Kidney capillary endothelial cell (primary cell): Measurements from ENCODE around the gene CRYGC.
"Not testable (repeated sequence)": the region's sequence is repeated elsewhere in the genome, so short reads cannot be mapped to it uniquely, and the experiment has no call there.

Experiments
- DNase-seq: peaks from one replicate; pipeline ENCODE4 v3.0.0-alpha.2; 2018; ENCODE audit warnings: low spot score

CRYGC gene

GRCh38 chr2:208136716-208137094, 7.1 kb upstream of the CRYGC start:
- no peak for DNase-seq

DNA sequence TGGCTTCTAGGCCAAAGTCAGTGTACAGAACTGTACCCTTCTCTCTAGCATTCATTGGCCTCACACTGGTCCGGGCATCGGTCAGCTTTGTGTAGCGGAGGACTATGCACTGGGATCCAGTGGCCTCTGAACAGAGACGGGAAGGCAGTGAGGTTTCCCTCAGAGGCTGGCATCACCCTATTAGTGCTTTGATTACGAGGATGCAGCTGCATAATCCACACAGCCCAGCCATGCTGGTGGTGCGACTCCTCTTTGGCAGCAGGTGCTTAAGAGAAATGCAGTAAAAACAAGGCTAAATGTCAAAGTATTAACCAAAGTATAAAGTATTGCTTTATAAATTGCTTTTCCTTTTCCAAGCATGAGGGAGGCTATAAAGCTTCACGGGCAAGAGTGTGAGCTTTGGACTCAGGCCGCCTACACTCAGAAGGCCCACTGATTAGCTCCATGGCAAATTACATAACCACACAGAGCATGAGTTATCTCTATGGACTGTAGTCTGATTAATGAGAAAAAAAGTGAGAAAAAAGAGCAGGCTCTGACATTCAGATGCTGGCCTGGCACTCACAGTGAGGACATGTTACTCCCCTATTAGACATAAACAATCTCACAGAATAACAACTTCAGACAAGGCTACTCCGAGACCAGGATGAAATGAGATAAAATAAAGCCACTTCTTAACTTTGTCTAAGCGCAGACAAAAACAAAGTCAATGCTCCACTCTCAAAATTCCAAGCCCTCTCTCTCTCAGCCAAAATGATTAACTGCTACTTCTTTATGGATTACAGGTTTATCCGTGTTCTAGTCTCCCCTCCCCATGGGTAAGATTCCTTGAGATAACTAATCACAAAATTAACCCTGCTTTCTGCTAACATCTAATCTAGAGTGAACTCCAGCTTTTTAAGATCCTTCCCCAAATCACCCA, 6.4 kb upstream of the CRYGC start:
- no peak for DNase-seq

- DNase-seq, result no peak
These were observed 5.4 kb upstream of the CRYGC start for GRCh38 chr2:208134928-208135586.

DNA sequence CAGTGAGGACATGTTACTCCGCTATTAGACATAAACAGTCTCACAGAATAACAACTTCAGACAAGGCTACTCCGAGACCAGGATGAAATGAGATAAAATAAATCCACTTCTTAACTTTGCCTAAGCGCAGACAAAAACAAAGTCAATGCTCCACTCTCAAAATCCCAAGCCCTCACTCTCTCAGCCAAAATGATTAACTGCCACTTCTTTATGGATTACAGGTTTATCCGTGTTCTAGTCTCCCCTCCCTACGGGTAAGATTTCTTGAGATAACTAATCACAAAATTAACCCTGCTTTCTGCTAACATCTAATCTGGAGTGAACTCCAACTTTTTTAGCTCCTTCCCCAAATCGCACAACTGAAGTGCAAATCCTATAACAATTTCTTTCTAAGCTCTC, 1.1 kb upstream of the CRYGC start:
- no peak for DNase-seq

DNA sequence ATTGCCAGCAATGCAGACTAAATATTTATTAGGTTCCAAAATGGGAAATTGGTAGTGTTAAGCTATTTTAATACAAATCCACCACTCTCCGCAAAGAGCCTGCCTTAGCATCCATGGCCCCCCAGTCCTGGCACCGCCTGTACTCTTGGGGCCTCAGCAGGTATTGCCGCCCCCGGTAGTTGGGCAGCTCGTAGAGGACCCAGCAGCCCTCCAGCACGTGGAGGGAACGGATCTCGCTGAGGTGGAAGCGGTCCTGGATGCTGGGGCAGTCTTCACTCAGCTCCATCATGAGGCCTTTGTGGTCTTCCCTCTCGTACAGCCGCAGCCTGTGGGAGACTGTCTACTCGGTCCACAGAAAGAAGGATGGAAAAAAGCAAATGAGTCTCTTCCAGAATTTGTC, 1.5 kb downstream of the CRYGC start:
- no peak for DNase-seq

DNA sequence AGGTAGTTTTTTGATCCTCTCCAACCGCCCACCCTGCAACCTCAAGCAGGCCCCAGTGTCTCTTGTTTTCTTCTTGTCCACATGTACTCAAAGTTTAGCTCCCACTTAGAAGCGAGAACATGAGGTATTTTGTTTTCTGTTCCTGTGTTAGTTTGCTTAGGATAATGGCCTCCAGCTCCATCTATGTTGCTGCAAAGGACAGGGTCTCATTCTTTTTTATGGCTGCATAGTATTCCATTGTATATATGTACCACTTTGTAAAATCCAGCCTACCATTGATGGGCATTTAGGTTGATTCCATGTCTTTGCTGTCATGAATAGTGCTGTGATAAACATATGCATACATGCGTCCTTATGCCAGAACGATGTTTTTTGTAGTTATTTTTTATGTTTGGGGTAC, 2.5 kb downstream of the CRYGC start:
- DNase-seq, result no peak

GRCh38 chr2:208125251-208125650, 4.4 kb downstream of the CRYGC start:
- DNase-seq, result no peak

- not testable (repeated sequence) for DNase-seq
These were observed 5.5 kb downstream of the CRYGC start, which contains the start of gene CRYGD for GRCh38 chr2:208124013-208124715. CRYGD (minus strand) TSS chr2:208124524; CDS start chr2:208124473, 51 bp downstream.

DNA sequence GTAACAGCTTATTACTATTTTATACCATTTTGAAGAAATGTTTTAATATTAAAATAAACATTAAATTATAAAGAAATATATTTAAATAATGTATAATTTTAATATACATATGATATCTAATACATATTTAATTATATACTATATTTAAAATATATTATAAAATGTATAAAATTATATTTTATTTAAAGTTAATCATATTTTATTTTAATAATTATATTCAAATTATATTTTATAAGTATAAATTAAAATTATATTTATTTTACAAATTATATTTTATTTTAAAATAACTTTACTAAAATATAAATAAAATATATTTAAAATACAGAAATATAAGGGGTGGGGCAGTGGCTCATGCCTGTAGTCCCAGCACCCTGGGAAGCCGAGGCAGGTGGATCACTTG, 7.4 kb downstream of the CRYGC start:
- DNase-seq, result no peak

- no peak for DNase-seq
These were observed 10.7 kb downstream of the CRYGC start for GRCh38 chr2:208118918-208119317.

GRCh38 chr2:208117390-208117789, 12.2 kb downstream of the CRYGC start:
- DNase-seq, result not testable (repeated sequence)

GRCh38 chr2:208112969-208113368, 16.7 kb downstream of the CRYGC start:
- no peak for DNase-seq

GRCh38 chr2:208112273-208112745, 17.3 kb downstream of the CRYGC start:
- not testable (repeated sequence) for DNase-seq

DNA sequence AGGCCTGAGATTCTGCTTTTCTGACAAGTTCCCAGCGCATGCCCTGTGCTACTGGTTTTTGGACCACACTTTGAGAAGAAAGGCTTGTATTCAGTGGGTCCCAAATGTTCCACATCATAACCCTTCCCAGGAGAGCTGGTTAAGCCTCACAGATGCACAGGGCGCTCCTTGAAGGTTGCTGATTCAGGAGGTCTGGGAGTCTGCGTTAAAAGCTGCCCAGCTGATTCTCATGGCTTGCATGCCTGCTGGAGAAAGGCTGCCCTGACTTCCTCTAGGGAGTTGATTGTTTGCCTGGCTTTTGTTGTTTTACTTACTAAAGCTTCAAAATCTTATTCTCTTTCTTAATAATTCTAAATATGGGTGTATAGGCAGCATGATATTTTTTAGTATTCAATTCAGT, 26.0 kb downstream of the CRYGC start:
- no peak for DNase-seq

- DNase-seq, result peak; percentile 3
These were observed 27.7 kb downstream of the CRYGC start for GRCh38 chr2:208101716-208102631.

DNA sequence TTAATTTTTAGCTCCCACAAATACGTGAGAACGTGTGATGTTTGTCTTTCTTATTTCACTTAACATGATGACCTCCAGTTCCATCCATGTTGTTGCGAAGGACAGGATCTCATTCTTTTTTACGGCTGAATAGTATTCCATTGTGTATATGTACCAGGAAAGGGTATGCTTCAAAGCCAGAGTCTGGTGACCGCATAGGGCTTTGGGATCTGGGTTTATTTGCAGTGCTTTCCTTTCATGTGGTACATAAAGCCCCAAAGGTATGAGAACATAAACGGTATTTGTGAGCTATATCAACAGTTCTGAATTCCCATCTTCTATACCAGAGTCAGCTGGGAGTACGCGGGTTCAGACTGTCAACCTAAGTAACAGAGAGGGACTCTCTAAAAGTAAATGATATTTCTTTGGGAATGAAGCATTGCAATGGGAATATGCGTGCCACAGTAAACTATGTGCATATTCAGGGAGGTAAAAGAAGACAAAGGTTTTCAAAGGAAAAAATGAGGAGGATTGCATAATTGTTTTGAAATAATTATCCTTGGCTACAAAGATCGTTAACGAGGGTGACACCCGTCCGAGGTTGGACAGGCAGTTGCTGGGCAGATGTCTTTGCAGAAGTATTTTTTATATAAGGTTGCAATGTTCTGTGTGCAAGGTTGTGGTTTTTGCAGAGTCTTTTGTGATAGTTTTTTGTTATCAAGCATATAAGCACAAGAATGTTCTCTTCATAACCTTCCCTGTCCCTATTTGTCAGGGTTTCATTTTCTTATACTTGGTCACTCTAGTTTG, 29.8 kb downstream of the CRYGC start:
- no peak for DNase-seq

DNA sequence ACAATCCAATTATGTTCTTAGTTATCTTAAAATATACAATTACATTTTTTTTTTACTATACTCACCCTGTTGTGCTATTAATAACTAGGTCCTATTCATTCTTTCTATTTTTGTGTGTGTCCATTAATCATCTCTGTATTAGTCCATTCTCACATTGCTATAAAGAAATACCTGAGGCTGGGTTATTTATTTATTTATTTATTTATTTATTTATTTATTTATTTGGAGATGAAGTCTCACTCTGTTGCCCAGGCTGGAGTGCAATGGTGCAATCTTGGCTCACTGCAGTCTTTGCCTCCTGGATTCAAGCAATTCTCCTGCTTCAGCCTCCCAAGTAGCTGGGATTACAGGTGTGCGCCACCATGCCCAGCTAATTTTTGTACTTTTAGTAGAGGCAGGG, 30.9 kb downstream of the CRYGC start:
- DNase-seq, result not testable (repeated sequence)

DNA sequence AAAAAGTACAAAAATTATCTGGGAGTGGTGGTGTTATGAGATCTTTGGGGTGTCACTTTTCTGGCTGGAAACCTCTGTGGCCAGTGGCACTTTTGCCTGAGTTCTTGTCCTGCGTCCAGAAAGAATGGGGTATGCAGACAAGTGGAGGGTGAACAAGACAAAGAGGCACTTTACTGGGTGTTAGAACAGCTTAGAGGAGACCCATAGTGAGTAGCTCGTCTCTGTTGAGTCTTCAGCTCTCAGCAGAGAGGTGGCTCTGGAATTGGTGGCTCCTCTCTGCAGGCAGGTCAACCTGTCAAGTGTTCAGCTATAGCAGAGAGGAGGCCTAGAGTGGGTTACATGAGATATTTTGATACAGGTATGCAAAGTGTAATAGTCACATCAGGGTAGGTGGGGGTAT, 31.4 kb downstream of the CRYGC start:
- DNase-seq, result no peak

GRCh38 chr2:208097801-208098200, 31.8 kb downstream of the CRYGC start:
- DNase-seq, result no peak

DNA sequence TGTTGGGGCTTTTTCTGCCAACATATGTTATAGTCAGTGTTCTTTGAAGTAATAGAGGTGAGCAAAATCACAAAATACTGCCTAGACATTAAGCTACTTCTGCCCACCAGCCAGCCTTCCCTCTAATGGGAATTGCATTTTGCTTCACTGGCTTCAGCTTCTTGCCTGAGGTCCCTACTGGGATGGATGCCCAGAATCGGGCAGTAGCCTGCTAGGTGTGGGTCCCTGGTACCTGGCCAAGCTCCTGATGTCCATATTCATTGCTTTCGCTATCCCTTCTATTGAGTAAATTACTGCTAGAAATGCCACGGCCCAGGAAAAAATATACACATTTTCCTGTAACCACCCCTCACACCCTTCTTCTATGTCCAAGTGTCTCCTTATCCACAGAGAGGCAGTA, 32.3 kb downstream of the CRYGC start:
- DNase-seq, result no peak

DNA sequence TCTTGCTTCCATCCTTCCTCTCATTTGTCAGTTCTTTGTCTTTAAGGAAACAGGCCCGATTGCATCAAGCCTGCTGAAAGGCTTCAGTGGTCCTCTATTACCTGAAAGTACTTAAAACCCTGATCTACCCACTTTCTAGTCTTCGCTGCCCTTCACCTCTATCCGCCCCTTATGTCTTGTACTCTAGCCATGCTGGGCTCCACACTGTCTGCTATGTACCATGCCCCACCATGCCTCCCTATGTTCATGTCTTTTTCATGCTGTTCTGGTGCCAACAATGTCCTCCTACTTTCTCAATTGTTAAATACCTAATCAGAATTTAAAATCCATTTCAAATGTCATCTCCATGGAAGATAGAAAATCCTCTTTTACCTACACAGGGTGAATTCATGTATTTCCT, 33.5 kb downstream of the CRYGC start:
- no peak for DNase-seq
